Measurements from ENCODE around the gene A3GALT2.

GRCh38 chr1:33289858-33290154 lies 31.1 kb downstream of the A3GALT2 start:
- no peak for TF ChIP-seq CTCF (IDR thresholded peaks at IDR 0.05)
- no peak for TF ChIP-seq EP300 (IDR thresholded peaks at IDR 0.05)
- TF ChIP-seq POLR2A (IDR thresholded peaks at IDR 0.05), result no peak
- no peak for TF ChIP-seq POLR2AphosphoS5 (IDR thresholded peaks at IDR 0.05)

All from stomach (tissue), 4 donors.